Right cardiac atrium (tissue), 5 donors: ENCODE results near the gene CCNO. TPM values are rescaled to one million over a fixed set of nuclear protein-coding genes. Genes with fewer than 3 reads are reported as not detected.

Experiments
- ATAC-seq, 2 donors: fragments of 200-7000 bp; cut with Tn5 transposase; one replicate each; pipeline versions ENCODE4 v1.8.0 to v1.9.1; 2020; ENCODE audit warnings: moderate library complexity in 2 of 2, mild to moderate bottlenecking in 1 of 2
- DNase-seq, 3 donors: peaks; one replicate each; pipeline ENCODE4 v3.0.0-alpha.2; 2020
- H3K27ac ChIP-seq: one replicate; pipeline ENCODE4 v1.5.1; 2013; ENCODE audit warnings: mild to moderate bottlenecking, low read length, control low read depth, moderate library complexity
- H3K27me3 ChIP-seq: one replicate; pipeline ENCODE4 v1.6.1; 2013; ENCODE audit not compliant: control insufficient read depth, insufficient read depth
- H3K4me1 ChIP-seq: one replicate; pipeline ENCODE4 v1.6.1; 2013; ENCODE audit warnings: low read length; ENCODE audit not compliant: control insufficient read depth, insufficient read depth
- H3K4me3 ChIP-seq: one replicate; pipeline ENCODE4 v1.5.1; 2013; ENCODE audit warnings: low read length, control low read depth
- H3K9me3 ChIP-seq: one replicate; pipeline ENCODE4 v1.6.1; 2013; ENCODE audit warnings: low read length; ENCODE audit not compliant: control insufficient read depth
- WGBS: extraction: QIAGEN DNeasy Blood & Tissue Kit; methylation state at CpG from one replicate; pipeline ENCODE4 v1.1.7; 2013; 5-methylcytosine and 5-hydroxymethylcytosine counted together
- intact Hi-C, 4 donors: fragments of 100-400 bp; cut with DNase I; formaldehyde crosslinking; loops; one replicate each; pipeline versions ENCODE4 v1.11.0 to v1.14.0; 2022 to 2023
- polyA plus RNA-seq: library from polyadenylated mRNA; stranded (reverse); fragments of 200-250 nt; gene quantifications from one replicate; pipeline ENCODE4 v1.2.3, GENCODE V29; 2013
- total RNA-seq, 4 donors: library from RNA; stranded (reverse); fragmentation: NEBNext Ultra II Directional; extraction: Animal tissue kit (Norgen Biotek cat#: 25700); gene quantifications; one replicate each; pipeline ENCODE4 v1.2.1, GENCODE V29; 2021
- donor health status: healthy with polysubstance abuse.
- donor health status: DM: no; HTN: yes; CAD: no.
- donor health status: DM: no; HTN: no; CAD: no.
- donor health status: DM: no; HTN: yes; CAD: no; lungs with severe emphysema.
- donor health status: DM: yes; HTN: yes; CAD: no.

CCNO gene
- total and polyA plus RNA-seq, 5 donors: 0.11 to 0.14 TPM; not detected in 3

GRCh38 chr5:55222092-55222984 is 11.1 kb downstream of the CCNO start:
- 15% methylated on average over 30 of the region's 30 CpGs for WGBS

GRCh38 chr5:55220433-55221185 is 12.8 kb downstream of the CCNO start:
- H3K4me1 ChIP-seq: no peaks in the 10 kb centered on the region
- peak overlapping the region; percentile 8 for H3K4me3 ChIP-seq
- H3K9me3 ChIP-seq: no peaks in the 10 kb centered on the region
- H3K27ac ChIP-seq: no peak overlapping the region
- H3K27me3 ChIP-seq: peaks cover 10% of the 10 kb centered on the region
- intact Hi-C loops: no loop called here
- DNase-seq (peak in 2 of 3 donors; percentile 22 to 50), ATAC-seq (peak; percentile 52 to 71)
- whole genome bisulfite sequencing: 4% methylated on average over 62 of the region's 62 CpGs

More at GRCh38 chr5:55222092-55222984, 11.1 kb downstream of the CCNO start:
- no peaks in the 10 kb centered on the region for H3K9me3 ChIP-seq
- H3K27me3 ChIP-seq: peaks cover 14% of the 10 kb centered on the region
- no peaks in the 10 kb centered on the region for H3K4me1 ChIP-seq
- no peak overlapping the region for H3K4me3 ChIP-seq
- DNase-seq (peak in 1 of 3 donors; percentile 46), ATAC-seq (no peak)
- intact Hi-C loops: no loop called here
- H3K27ac ChIP-seq: no peak overlapping the region

GRCh38 chr5:55219770-55220169 is 13.6 kb downstream of the CCNO start:
- ATAC-seq (no peak), DNase-seq (no peak)
- Histone ChIP-seq H3K27ac (no peak overlapping the region), H3K27me3 (peaks cover 10% of the 10 kb centered on the region), H3K4me3 (no peak overlapping the region), H3K4me1 (no peaks in the 10 kb centered on the region), H3K9me3 (no peaks in the 10 kb centered on the region)
- 94% methylated on average over 3 of the region's 3 CpGs for WGBS
- intact Hi-C loops: no loop called here

- ATAC-seq: no peak
- 75% methylated on average over 4 of the region's 4 CpGs for WGBS
- H3K9me3 ChIP-seq: no peaks in the 10 kb centered on the region
- no peaks in the 10 kb centered on the region for H3K4me1 ChIP-seq
- intact Hi-C loops: no loop called here
- no peak overlapping the region for H3K4me3 ChIP-seq
- DNase-seq: no peak
- peaks cover 4% of the 10 kb centered on the region for H3K27me3 ChIP-seq
- no peak overlapping the region for H3K27ac ChIP-seq
Observed at GRCh38 chr5:55218967-55219366, 14.4 kb downstream of the CCNO start.

GRCh38 chr5:55211184-55211874 is 22.1 kb downstream of the CCNO start:
- WGBS: 80% methylated on average over 2 of the region's 2 CpGs
- DNase-seq (no peak), ATAC-seq (no peak)
- no peaks in the 10 kb centered on the region for H3K9me3 ChIP-seq
- H3K4me1 ChIP-seq: no peaks in the 10 kb centered on the region
- H3K4me3 ChIP-seq: no peak overlapping the region
- no peaks in the 10 kb centered on the region for H3K27me3 ChIP-seq
- intact Hi-C loops: no loop called here
- no peak overlapping the region for H3K27ac ChIP-seq

GRCh38 chr5:55205001-55205400 is 28.4 kb downstream of the CCNO start:
- Histone ChIP-seq H3K27ac (no peak overlapping the region), H3K27me3 (no peaks in the 10 kb centered on the region), H3K9me3 (no peaks in the 10 kb centered on the region), H3K4me1 (no peaks in the 10 kb centered on the region), H3K4me3 (no peak overlapping the region)
- no peak for DNase-seq
- intact Hi-C loops: no loop called here
- no peak for ATAC-seq
- WGBS: 45% methylated on average over 2 of the region's 2 CpGs

- ATAC-seq (no peak), DNase-seq (no peak)
- Histone ChIP-seq H3K4me3 (no peak overlapping the region), H3K27ac (no peak overlapping the region), H3K9me3 (no peaks in the 10 kb centered on the region), H3K4me1 (no peaks in the 10 kb centered on the region), H3K27me3 (peaks cover 5% of the 10 kb centered on the region)
- intact Hi-C loops: no loop called here
- WGBS: 84% methylated on average over 2 of the region's 2 CpGs
Observed at GRCh38 chr5:55191165-55191564, 42.2 kb downstream of the CCNO start.

- intact Hi-C loops: no loop called here
- peaks cover 5% of the 10 kb centered on the region for H3K27me3 ChIP-seq
- H3K27ac ChIP-seq: no peak overlapping the region
- H3K9me3 ChIP-seq: no peaks in the 10 kb centered on the region
- WGBS: 57% methylated on average over 6 of the region's 6 CpGs
- no peaks in the 10 kb centered on the region for H3K4me1 ChIP-seq
- ATAC-seq (no peak), DNase-seq (no peak)
- no peak overlapping the region for H3K4me3 ChIP-seq
Observed at GRCh38 chr5:55188656-55189540, 44.5 kb downstream of the CCNO start.

- WGBS: 49% methylated on average over 4 of the region's 4 CpGs
- intact Hi-C loops: no loop called here
- peaks cover 2% of the 10 kb centered on the region for H3K9me3 ChIP-seq
- no peak overlapping the region for H3K27ac ChIP-seq
- ATAC-seq: no peak
- H3K27me3 ChIP-seq: peaks cover 5% of the 10 kb centered on the region
- no peak for DNase-seq
- no peak overlapping the region for H3K4me3 ChIP-seq
- no peaks in the 10 kb centered on the region for H3K4me1 ChIP-seq
Observed at GRCh38 chr5:55187370-55187769, 46.0 kb downstream of the CCNO start.
